ENCODE results near the gene SYDE1.

SYDE1 gene

GRCh38 chr19:15108145-15108844, 1.1 kb downstream of the SYDE1 start:
- no peak for FAIRE-seq
- DNase-seq (ENCODE audit: insufficient read length, low spot score): no peak

- FAIRE-seq: no peak
- no peak for DNase-seq (ENCODE audit: insufficient read length, low spot score)
These were observed 1.9 kb downstream of the SYDE1 start for GRCh38 chr19:15108845-15109767.

- FAIRE-seq (no peak), DNase-seq (ENCODE audit: insufficient read length, low spot score) (no peak)
These were observed 2.7 kb downstream of the SYDE1 start for GRCh38 chr19:15109768-15110417.

- FAIRE-seq: no peak
- DNase-seq (ENCODE audit: insufficient read length, low spot score): no peak
These were observed 3.2 kb downstream of the SYDE1 start for GRCh38 chr19:15110418-15110815.

GRCh38 chr19:15111758-15112157, 4.6 kb downstream of the SYDE1 start:
- no peak for DNase-seq (ENCODE audit: insufficient read length, low spot score)
- FAIRE-seq: no peak

- DNase-seq (ENCODE audit: insufficient read length, low spot score) (no peak), FAIRE-seq (no peak)
These were observed 5.2 kb downstream of the SYDE1 start for GRCh38 chr19:15112385-15112784.

GRCh38 chr19:15113245-15114152, 6.3 kb downstream of the SYDE1 start:
- DNase-seq (ENCODE audit: insufficient read length, low spot score): no peak

GRCh38 chr19:15114153-15114540, 6.9 kb downstream of the SYDE1 start:
- DNase-seq (ENCODE audit: insufficient read length, low spot score) (no peak), FAIRE-seq (no peak)

More at GRCh38 chr19:15113245-15114152, 6.3 kb downstream of the SYDE1 start:
- no peak for FAIRE-seq

GRCh38 chr19:15115080-15115479, 7.9 kb downstream of the SYDE1 start:
- DNase-seq (ENCODE audit: insufficient read length, low spot score): no peak
- no peak for FAIRE-seq

- no peak for FAIRE-seq
These were observed 8.8 kb downstream of the SYDE1 start for GRCh38 chr19:15115762-15116615.

GRCh38 chr19:15116856-15117255, 9.7 kb downstream of the SYDE1 start:
- no peak for DNase-seq (ENCODE audit: insufficient read length, low spot score)
- FAIRE-seq: no peak

More at GRCh38 chr19:15115762-15116615, 8.8 kb downstream of the SYDE1 start:
- no peak for DNase-seq (ENCODE audit: insufficient read length, low spot score)

GRCh38 chr19:15118248-15118647, 11.0 kb downstream of the SYDE1 start:
- FAIRE-seq (no peak), DNase-seq (ENCODE audit: insufficient read length, low spot score) (no peak)

- FAIRE-seq (no peak), DNase-seq (ENCODE audit: insufficient read length, low spot score) (no peak)
These were observed 11.7 kb downstream of the SYDE1 start for GRCh38 chr19:15118789-15119494.

GRCh38 chr19:15120135-15121026, 13.2 kb downstream of the SYDE1 start:
- FAIRE-seq (no peak), DNase-seq (ENCODE audit: insufficient read length, low spot score) (no peak)

GRCh38 chr19:15122331-15123030, 15.3 kb downstream of the SYDE1 start:
- DNase-seq (ENCODE audit: insufficient read length, low spot score) (no peak), FAIRE-seq (no peak)

GRCh38 chr19:15123031-15123890, 16.1 kb downstream of the SYDE1 start:
- DNase-seq (ENCODE audit: insufficient read length, low spot score) (no peak), FAIRE-seq (no peak)
